GM18867 (cell line): ENCODE results near the gene NXPH4.

ENCODE experiments used
- ATAC-seq: cut with Tn5 transposase; IDR thresholded peaks from one replicate; pipeline ENCODE4 v1.9.1; 2021; ENCODE audit warnings: mild to moderate bottlenecking, moderate library complexity; ENCODE audit not compliant: unreplicated experiment

Gene NXPH4

DNA sequence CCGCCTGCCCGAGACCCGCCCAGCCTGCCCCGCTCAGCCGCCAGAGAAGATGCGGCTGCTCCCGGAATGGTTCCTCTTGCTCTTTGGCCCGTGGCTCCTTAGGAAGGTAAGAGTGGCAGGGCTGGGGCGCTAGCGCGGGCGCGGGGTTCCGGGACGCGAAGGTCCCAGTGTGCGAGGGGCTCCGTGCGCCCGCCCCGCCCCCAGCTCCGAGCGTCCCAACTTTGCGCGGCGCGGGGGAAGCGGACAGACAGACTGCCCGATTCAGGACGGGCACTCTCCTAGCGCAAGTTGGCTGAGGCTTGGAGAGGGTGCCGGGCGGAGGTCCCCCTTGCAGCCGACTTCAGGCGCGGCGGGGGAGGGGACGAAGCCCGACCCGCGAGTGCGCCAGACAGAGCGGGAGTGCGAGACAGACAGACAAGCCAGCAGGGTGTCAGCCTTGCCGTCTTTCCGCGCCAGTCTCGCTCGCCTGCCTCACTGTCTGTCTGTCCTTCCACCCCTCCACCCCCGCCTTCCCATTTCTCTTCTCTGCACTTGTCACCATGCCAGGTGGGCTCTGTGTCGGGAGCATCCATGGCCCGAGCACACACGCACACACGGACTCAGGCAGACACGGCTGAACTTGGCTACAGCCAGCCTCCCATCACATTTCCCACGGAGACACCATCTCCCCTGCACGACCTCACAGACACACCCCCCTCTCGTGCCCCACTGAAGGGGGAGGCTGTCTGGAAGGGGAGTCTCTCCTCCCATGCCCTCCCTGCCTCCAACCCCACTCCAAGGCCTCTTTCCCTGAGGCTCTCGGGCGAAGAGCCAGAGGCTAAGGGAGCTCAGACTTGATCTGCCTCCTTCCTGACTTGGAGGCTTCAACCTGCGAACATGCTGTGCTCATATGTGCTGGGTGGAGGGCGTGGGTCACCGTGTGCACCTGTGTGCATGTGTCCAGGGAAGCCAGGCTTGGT lies 606 bp downstream of the NXPH4 start:
- ATAC-seq: no peak

DNA sequence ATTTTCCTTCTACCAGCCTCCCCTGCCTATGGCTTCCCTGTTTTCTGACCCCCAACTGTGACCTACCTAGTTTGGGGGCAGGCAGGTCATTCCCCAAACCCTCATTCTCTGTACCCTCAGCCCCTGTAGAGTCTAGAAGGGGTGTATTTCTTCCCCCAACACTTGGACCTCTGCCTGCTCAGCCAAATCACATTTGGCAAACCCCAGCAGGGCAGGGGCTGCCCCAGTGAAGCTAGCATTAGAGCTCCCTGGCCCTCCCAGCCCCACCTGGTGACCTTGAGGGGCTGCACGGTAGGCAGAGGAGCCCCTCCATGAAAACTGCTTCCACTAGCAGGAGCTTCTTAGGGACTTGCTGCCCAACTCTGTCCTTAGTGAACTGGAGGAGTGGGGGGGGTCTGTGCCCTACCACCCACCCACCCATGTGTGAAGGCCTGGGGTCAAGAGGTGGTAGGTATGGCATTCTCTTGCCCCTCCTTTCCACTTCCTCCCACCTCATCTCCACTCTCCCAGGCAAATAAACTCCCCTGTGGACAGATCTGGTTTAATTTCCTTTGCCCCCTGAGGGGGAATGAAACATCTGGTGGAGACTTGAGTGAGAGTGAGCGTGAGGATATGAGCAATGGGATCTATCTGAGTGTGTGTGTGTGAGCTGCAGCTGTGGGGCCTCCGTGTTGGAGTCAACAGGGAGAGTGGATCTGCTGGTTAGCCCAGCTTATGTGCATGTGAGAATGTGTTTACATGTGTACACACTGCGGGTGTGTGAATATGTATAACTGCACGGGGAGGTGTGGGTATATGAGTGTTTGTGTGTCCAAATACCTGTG lies 1.6 kb downstream of the NXPH4 start:
- ATAC-seq: no peak

DNA sequence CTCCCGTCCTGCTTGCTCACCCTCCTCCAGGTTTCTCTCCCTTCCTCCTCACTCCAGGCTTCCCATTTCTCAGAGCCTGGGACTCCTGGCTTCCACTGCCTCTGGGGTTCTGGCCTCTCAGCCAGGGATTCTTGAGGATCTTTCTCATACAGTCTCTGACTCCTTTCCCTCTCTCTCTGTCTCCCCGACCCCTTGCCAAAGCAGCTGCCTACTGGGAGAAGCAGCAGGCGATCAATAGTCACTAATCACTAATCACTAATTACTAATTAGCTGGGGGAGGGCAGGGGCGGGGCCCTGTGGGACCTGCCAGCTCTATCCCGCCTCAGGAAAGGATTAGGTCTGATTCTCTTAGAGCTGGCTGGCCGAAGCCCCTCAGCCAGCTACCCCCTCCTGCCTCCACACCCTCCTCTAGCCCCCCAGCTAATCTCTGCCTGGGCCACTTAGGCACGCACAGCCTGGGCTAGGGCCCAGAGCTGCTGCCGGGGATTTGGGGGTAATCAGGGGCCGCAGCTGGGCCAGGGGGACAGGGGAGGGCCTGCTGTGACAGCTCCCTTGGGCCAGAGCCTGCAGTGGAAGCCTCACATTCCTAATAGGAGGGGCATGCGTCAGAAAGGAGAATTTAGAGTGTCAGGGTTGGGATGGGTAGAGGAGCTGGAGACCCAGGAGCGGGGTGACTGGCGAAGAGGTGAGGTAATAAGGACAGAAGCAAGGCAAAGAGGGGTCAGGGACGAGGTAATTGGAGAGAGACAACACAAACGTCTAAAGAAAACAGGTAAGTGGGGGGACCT lies 2.8 kb downstream of the NXPH4 start:
- no peak for ATAC-seq

DNA sequence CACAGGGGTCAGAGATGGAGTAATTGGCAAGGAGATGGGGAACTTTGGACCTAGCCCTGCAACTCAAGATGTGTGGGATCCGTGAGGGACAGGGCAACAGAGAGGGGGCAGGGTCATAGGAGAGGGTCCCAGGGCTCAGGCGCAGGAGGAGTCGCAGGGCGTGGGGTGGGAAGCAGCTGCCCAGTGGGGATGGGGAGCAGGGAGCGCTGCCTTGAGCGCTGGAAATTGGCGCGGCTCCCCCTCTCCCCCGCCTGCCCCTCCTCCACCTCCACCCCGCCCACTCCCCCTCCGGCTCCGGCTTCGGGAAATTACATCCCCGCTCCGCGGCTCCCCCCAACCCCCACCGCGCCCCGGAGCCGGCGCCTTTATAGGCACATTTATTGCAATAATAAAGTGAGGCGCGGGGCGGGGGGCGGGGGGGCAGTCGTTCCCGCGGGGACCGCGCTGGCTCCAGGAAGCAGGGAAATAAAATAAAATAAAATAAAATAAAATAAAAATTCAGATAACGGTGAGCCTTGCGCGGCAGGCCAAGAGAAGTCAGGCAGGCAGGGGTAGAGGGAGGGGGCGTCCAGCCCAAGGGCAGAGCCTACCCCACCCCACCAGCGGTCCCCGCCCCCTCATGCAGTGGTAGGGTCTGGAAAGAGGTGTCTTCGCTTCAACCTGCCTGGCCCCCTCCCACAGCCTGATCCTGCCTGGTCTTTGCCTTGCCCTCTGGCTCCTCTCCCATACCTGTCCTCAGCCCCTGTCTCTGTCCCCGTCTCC lies 3.6 kb downstream of the NXPH4 start:
- ATAC-seq: no peak

DNA sequence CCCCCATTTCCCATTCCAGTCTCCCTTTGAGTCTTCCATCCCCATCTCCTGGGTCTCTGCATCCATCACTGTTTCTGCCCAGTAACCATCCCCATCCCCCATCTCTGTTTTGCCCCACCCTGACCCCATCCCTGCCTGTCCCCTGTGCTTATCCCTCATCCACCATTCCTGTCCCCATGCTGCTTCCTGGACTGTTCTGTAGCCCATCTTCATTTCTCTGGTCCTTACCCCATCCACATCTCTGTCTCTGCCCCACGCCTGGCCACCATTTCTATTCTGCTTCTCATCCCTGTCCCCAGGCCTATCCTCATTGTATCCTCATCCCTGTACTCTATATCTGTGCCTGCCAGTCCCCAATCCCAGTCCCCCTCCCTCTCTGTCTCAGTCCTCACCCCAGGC lies 4.2 kb downstream of the NXPH4 start:
- no peak for ATAC-seq

DNA sequence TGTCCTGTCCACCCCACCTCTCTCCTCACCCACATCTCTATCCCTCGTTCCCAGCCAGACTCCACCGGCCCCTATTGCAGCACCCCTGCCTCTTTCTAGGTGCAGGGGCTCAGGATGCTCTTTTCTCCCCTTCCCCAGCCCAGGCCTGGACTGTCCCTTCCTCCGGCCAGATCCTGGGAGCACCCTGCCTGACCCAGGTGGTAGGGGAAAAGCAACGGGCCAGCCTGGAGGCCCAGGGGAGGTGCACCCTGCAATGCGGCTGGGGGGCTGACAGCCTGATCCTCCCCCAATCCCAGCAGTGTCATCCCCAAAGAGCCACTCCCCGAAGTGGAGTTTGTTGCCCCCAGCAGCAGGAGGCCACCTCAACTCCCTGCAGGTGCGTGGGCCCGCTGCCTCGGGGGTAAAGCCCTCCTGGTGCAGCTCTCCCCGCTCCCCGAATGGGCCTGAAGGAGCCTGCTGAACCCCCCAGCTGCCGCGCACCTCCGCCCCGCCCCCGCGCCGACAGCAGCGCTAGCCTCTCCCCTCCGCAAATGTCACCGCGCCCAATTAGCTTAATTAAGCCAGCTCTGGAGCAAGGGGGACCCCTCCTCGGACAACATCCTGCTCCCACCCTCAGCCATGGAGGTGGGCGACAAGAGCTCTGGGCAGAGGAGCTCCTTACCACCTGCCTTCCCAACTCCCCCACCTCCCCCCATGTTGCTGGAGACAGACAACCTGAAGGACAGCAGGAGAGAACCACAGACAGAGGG lies 4.7 kb downstream of the NXPH4 start:
- ATAC-seq: no peak

DNA sequence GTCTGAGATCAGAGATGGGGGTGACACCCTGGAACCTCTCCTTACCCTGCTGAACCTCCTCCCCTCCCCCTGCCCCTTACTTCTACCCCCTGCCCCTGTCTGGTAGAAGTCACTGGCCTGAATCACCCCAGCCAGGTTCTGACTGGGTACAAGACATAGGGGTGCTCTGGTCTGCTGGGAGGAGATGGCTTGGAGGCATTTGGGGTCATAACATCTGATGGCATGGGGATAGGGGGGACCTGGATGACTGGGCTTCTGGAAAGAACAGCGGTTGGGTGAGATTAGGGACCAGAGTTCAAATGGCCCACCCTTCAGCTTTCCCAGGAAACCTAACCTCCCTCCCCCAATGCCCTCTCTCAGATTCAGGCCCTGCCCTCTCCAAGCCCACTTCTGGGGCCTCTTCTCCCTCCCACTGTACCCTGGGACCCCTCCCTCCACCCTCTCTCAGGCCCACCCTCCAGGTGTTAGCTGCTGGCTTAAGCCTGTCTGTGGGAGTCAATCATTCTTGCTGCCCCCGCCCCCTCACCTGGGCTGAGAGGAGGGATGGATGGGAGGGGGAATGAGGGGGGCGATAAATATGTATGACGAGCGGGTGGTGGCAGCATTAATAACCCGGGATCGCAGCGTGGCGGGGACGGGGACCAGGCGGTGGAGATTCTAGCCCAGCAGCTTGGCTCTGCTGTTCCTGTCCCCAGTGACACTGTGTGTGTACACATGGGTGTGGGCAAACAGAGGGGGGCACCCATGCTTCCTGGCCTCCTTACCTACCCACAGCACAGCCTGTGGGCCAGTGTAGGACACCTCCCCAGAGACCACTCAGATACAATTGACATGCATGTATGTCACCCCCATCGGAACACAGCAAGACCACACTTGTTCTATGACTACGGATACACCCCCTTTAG lies 5.9 kb downstream of the NXPH4 start:
- ATAC-seq: no peak

DNA sequence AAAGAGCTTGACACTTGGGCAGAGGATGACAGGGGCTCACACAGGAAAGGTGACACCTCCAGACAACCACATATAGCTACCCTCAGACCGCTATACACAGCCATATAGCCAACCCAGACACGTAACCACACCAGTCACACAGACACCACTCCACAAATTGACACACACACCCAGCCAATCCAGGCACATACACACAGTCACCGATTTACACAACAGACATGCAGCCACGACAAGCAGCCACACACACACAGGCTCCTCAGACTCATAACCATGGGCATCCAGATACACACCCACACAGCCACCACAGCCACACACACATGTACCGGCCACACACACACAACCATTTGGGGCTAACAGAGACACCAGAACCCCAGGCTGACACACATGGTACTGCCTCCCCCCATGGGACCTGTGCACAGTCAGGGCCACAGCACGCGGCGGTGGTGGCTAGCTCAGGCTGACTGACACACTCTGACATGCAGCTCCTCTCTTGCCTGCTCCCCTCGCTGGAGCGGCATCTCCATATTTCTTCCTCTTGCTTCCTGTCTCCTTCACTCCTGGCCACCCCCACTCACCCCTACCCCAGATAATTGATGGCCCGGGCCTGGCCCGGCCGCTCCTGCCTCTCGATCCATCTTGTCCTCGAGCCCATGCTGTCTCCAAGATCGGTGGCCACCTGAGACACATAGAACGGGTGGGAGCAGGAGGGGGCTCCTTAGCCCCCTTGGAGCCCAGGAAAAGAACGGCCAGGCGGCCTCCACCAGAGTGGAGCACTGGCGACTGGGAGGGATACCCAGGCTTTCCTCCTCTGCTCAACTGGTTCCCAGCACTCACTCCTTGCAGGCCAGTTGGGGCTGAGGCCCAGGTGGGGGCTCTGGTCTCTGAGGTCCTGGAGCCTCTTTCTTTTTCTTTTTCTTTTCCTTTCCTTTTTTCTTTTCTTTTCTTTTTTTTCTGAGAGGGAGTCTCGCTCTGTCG lies 6.9 kb downstream of the NXPH4 start:
- no peak for ATAC-seq

DNA sequence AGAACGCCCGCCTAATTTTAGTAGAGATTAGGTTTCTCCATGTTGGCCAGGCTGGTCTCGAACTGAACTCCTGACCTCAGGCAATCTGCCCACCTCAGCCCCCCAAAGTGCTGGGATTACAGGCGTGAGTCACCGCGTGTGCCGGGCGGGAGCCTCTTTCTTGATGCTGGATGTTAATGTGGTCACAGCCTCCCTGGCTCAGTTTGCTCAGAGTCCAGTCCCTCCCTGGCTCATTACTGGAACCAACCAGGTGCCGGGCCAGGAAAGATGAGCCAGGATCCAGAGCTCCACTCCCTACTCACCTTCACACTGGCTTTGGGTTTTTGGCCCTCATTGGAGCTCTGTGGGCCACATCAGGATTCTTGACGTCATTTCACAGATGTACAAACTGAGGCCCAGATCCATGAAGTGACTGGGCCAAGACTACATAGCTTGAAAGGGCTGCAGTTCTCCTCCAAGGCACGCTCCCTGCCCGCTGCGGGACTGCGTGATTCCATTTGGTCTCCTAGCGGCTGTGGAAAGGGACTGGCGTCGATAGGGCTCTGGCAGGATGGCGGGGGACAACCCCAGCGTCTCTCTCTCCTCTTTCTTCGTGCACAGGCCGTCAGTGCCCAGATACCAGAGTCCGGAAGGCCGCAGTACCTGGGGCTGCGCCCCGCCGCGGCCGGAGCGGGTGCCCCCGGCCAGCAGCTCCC lies 7.8 kb downstream of the NXPH4 start:
- ATAC-seq: no peak

DNA sequence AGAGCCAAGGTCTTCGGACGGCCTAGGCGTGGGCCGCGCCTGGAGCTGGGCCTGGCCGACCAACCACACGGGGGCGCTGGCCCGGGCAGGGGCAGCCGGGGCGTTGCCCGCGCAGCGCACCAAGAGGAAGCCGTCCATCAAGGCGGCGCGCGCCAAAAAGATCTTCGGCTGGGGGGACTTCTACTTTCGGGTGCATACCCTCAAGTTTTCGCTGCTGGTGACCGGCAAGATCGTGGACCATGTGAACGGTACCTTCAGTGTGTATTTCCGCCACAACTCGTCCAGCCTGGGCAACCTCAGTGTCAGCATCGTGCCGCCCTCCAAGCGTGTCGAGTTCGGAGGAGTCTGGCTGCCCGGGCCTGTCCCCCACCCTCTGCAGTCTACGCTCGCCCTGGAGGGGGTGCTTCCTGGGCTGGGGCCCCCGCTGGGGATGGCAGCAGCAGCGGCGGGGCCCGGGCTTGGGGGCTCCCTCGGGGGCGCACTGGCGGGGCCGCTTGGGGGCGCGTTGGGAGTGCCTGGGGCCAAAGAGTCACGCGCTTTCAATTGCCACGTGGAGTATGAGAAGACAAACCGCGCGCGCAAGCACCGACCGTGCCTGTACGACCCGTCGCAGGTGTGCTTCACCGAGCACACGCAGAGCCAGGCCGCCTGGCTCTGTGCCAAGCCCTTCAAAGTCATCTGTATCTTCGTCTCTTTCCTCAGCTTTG lies 8.5 kb downstream of the NXPH4 start:
- ATAC-seq: no peak

DNA sequence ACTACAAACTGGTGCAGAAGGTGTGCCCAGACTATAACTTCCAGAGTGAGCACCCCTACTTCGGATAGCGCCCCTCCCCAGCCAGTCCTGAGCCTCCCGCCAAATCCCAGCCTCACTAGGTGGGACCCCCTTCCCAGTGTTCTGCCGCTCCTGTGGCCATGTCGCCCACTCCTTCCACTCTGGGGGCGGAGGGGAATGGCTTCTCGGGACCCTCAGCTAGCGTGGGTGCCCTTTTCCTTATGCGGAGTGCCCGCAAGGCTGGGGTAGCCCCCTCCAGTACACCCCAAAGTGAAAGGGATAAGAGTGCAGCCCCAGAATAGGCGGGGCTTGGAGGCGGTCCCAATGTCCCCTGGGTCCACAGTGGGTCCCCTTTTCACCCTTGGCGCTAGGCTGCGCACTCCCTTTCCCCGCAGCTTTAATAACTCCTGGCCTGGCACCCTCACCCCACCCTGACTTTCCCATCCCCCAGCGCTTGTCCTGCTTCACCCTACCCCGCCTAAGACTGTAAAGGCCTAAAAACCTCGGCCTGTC lies 9.2 kb downstream of the NXPH4 start:
- ATAC-seq: no peak

DNA sequence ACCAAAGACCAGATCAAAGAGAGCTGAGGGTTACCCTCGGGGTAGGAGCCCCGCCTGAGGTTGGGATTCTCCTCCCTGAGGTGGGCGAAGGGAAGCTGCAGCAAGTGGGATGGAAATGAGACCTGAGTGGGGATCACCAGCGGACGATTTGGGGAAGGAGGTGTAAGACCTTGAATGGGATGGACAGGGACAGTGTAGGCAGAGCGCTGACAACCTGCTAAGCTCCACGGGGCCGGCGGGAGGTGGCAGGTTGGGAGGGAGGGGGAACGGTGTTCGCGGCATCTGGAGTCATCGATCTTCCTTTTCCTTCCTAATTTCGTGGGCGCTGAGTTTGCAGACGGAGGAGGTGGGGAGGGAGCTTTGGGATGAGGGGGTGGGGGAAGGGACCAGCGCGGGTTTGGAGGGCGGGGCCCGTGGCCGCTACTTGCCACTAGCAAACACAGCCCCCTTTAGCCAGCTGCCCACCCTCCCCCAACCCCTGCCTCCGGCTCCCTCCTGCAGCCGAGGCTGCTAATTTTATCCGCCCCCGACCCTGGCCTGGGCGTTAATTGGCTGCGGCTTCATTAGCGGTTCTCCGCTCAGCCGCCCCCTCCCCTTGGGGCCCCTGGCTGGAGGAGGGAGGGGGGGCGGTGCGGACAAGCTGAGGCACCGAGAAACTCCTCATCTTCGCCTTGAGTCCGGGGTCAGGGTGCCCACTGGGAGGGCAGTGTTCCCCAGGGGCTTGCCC lies 10.2 kb downstream of the NXPH4 start:
- no peak for ATAC-seq

DNA sequence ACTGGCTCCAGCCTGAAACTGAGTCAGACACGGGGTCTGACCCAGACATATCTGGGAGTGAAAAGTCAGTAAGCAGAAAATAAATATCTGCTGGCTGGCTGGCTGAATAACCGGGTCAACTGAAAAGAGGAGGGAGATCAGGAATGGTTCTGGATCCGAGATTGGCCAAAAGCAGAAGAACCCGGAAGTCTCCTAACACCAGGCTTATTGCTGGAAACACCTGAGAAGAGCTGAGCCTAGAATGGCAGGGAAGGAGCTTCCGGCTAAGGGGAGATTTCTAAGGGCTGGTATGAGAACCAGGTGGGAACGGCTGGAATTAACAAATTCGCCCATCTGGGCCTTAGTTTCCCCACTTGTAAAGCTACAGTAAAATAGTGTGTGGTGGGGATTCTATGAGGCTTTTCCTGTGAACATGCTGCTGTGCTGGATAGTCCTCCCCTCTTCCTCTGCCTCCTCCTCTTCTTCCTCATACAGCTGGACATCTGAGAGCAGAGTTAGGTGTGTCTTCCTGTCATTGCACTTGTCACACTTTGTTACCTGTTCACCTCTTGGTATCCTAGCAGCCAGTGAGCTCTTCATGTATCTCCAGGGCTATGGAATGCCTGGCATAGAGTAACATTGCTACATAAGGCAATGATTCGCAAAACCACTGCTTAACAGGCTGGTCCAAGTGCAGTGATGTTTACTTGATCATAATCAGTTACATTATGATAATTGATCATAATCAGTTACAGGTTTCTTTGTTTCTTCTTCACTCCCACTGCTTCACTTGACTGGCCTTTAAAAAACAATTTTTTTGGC lies 10.9 kb downstream of the NXPH4 start:
- ATAC-seq: no peak

DNA sequence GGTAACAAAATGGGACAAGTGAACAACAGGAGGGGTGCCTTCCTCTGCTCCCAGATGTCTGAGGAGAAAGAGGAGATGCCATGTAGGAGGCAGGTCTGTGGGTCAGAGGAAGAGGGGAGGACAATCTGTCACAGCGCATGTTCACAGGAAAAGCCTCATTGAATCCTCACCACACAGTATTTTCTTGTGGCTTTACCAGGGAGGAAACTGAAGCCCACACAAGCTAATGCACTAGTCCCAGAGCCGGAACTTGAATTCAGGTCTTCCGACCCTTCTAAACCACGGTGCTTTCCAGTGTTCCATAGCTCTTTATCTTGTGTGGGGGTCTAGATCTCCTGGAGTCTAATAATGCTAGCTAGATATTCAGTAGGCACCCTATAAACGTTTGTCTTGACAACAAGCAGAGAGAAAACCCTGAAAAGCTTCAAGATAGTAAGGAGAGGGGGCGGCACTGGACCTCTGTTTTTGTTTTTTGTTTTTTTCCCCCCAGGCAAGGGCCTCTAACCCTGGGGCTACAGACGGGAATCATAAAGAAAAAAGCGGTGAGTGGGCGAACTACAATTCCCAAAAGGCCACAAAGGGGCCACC lies 12.5 kb downstream of the NXPH4 start:
- peak; percentile 12 for ATAC-seq
